ENCODE measurements around the gene DRC7. TPM values are rescaled to one million over a fixed set of nuclear protein-coding genes. Genes with fewer than 3 reads are reported as not detected.
A peak's percentile ranks its signal among the peaks of the same experiment; 100 is the strongest.

Gene DRC7
- total RNA-seq, 1 experiment from 2014 or later, result not detected

GRCh38 chr16:57677622-57678369 lies 16.8 kb upstream of the DRC7 start:
- POLR2A ChIA-PET, result no interaction called here
- TF ChIP-seq TP53 (CRISPR knock-in tag; IDR thresholded peaks at IDR 0.05), result no peak
- no peak for TF ChIP-seq ARID4B (CRISPR knock-in tag; IDR thresholded peaks at IDR 0.05; ENCODE audit: borderline replicate concordance)
- no peak for TF ChIP-seq PRRX2 (CRISPR knock-in tag; IDR thresholded peaks at IDR 0.05)
- TF ChIP-seq SOX15 (CRISPR knock-in tag; IDR thresholded peaks at IDR 0.05), result no peak
- no peak for TF ChIP-seq OVOL2 (CRISPR knock-in tag; IDR thresholded peaks at IDR 0.05; ENCODE audit: borderline replicate concordance)
- TF ChIP-seq HMGXB4 (CRISPR knock-in tag; IDR thresholded peaks at IDR 0.05), result no peak
- TF ChIP-seq FOXJ3 (CRISPR knock-in tag; IDR thresholded peaks at IDR 0.05; ENCODE audit: borderline replicate concordance), result no peak
- no peak for TF ChIP-seq CREB1 (CRISPR knock-in tag; IDR thresholded peaks at IDR 0.05)
- no peak for TF ChIP-seq AR (CRISPR knock-in tag; IDR thresholded peaks at IDR 0.05)
- TF ChIP-seq USF2 (CRISPR knock-in tag; IDR thresholded peaks at IDR 0.05), result no peak
- TF ChIP-seq PREB (CRISPR knock-in tag; IDR thresholded peaks at IDR 0.05; ENCODE audit: borderline replicate concordance), result no peak
- TF ChIP-seq TCF7 (CRISPR knock-in tag; IDR thresholded peaks at IDR 0.05; ENCODE audit: low read depth), result no peak
- no peak for TF ChIP-seq ATF2 (CRISPR knock-in tag; IDR thresholded peaks at IDR 0.05; ENCODE audit: borderline replicate concordance, low read depth)
- no peak for TF ChIP-seq SMAD4 (CRISPR knock-in tag; IDR thresholded peaks at IDR 0.05)
- no peak for TF ChIP-seq ZNF138 (CRISPR knock-in tag; conservative IDR thresholded peaks at IDR 0.05)
- TF ChIP-seq ETV6 (CRISPR knock-in tag; IDR thresholded peaks at IDR 0.05), result no peak
- ATAC-seq (no peak), DNase-seq (ENCODE audit: low spot score) (no peak)
- no peaks in the 10 kb centered on the region for H3K9me3 Mint-ChIP-seq
- peaks cover 36% of the 10 kb centered on the region for H3K4me1 Mint-ChIP-seq
- CTCF ChIA-PET, result interaction anchor here (0.6 to 3.4 kb wide), 3 partner anchors 10 to 101 kb away, joined by 3 to 24 read pairs (median 3); partner anchors contain the start of gene ADGRG3
- no peak overlapping the region for H3K4me3 Mint-ChIP-seq
- no peaks in the 10 kb centered on the region for H3K36me3 Mint-ChIP-seq
- H3K27ac Mint-ChIP-seq, result peak overlapping the region; percentile 92; the same call in 1 of the 2 replicates
- peaks cover 7% of the 10 kb centered on the region for H3K27me3 Mint-ChIP-seq (ENCODE audit: low read depth)

All from WTC11 (cell line).